ENCODE results near the gene LEF1.

The LEF1 gene

GRCh38 chr4:108174856-108175255 lies 6.1 kb upstream of the LEF1 start:
- DNase-seq (ENCODE audit: low spot score): no peak

GRCh38 chr4:108173599-108174057 lies 4.9 kb upstream of the LEF1 start:
- DNase-seq (ENCODE audit: low spot score): no peak

- peak; percentile 66 for DNase-seq (ENCODE audit: low spot score)
Measured at GRCh38 chr4:108172753-108173598, 4.2 kb upstream of the LEF1 start.

GRCh38 chr4:108172231-108172752 lies 3.6 kb upstream of the LEF1 start:
- DNase-seq (ENCODE audit: low spot score): peak; percentile 48

- DNase-seq (ENCODE audit: low spot score): peak; percentile 11
Measured at GRCh38 chr4:108171339-108172230, 2.9 kb upstream of the LEF1 start.

GRCh38 chr4:108170631-108171338 lies 2.1 kb upstream of the LEF1 start:
- peak; percentile 4 for DNase-seq (ENCODE audit: low spot score)

- DNase-seq (ENCODE audit: low spot score): no peak
Measured at GRCh38 chr4:108169664-108170063, 932 bp upstream of the LEF1 start.

GRCh38 chr4:108168160-108168670 lies 517 bp downstream of the LEF1 start:
- peak; percentile 38 for DNase-seq (ENCODE audit: low spot score)

- peak; percentile 32 for DNase-seq (ENCODE audit: low spot score)
Measured at GRCh38 chr4:108166441-108167315, 2.1 kb downstream of the LEF1 start.

GRCh38 chr4:108166038-108166437 lies 2.7 kb downstream of the LEF1 start:
- no peak for DNase-seq (ENCODE audit: low spot score)

- DNase-seq (ENCODE audit: low spot score): peak; percentile 3
Measured at GRCh38 chr4:108165586-108165985, 3.1 kb downstream of the LEF1 start.

GRCh38 chr4:108163351-108163750 lies 5.4 kb downstream of the LEF1 start:
- no peak for DNase-seq (ENCODE audit: low spot score)

- DNase-seq (ENCODE audit: low spot score): no peak
Measured at GRCh38 chr4:108160741-108161352, 7.9 kb downstream of the LEF1 start.

GRCh38 chr4:108159845-108160244 lies 8.9 kb downstream of the LEF1 start:
- DNase-seq (ENCODE audit: low spot score): no peak

- no peak for DNase-seq (ENCODE audit: low spot score)
Measured at GRCh38 chr4:108157655-108158054, 11.1 kb downstream of the LEF1 start.

- DNase-seq (ENCODE audit: low spot score): no peak
Measured at GRCh38 chr4:108156391-108156790, 12.3 kb downstream of the LEF1 start.

GRCh38 chr4:108155373-108155772 lies 13.4 kb downstream of the LEF1 start:
- DNase-seq (ENCODE audit: low spot score): no peak

GRCh38 chr4:108152980-108153379 lies 15.8 kb downstream of the LEF1 start:
- no peak for DNase-seq (ENCODE audit: low spot score)

- no peak for DNase-seq (ENCODE audit: low spot score)
Measured at GRCh38 chr4:108149588-108150380, 18.9 kb downstream of the LEF1 start.
